Sciatic nerve (tissue), 2 donors: ENCODE results near the gene PRSS21. TPM values are rescaled to one million over a fixed set of nuclear protein-coding genes. Genes with fewer than 3 reads are reported as not detected.
A peak's percentile ranks its signal among the peaks of the same experiment; 100 is the strongest.

Experiments
- ATAC-seq: fragments of 200-7000 bp; cut with Tn5 transposase; one replicate; pipeline ENCODE4 v1.9.1; 2020; ENCODE audit warnings: mild to moderate bottlenecking, moderate library complexity
- DNase-seq: peaks from one replicate; pipeline ENCODE4 v3.0.0-alpha.2; 2020; ENCODE audit warnings: low spot score
- intact Hi-C: fragments of 100-400 bp; cut with DNase I; formaldehyde crosslinking; loops from one replicate; pipeline ENCODE4 v1.14.2; 2022
- total RNA-seq: library from RNA; stranded (reverse); fragmentation: NEBNext Ultra II Directional; extraction: Animal tissue kit (Norgen Biotek cat#: 25700); gene quantifications from one replicate; pipeline ENCODE4 v1.2.1, GENCODE V29; 2021
- donor health status: DM: no; HTN: no; CAD: no.
- donor health status: DM: no; HTN: no; CAD: no.

The PRSS21 gene
- total RNA-seq, 1 donor from 2014 or later: 0.40 TPM

GRCh38 chr16:2835638-2836493 is 18.8 kb downstream of the PRSS21 start:
- DNase-seq (no peak), ATAC-seq (no peak)
- intact Hi-C loops: no loop called here

GRCh38 chr16:2836646-2837508 is 19.8 kb downstream of the PRSS21 start:
- intact Hi-C loops: no loop called here

GRCh38 chr16:2838928-2839327 is 21.9 kb downstream of the PRSS21 start:
- ATAC-seq: peak; percentile 54
- intact Hi-C loops: no loop called here
- no peak for DNase-seq

More at GRCh38 chr16:2836646-2837508, 19.8 kb downstream of the PRSS21 start:
- no peak for ATAC-seq
- DNase-seq: no peak

GRCh38 chr16:2839650-2840450 is 22.8 kb downstream of the PRSS21 start:
- intact Hi-C loops: no loop called here
- no peak for ATAC-seq
- no peak for DNase-seq

GRCh38 chr16:2840914-2841313 is 23.9 kb downstream of the PRSS21 start:
- ATAC-seq (no peak), DNase-seq (peak; percentile 50)
- intact Hi-C loops: no loop called here

- intact Hi-C loops: no loop called here
- ATAC-seq: peak; percentile 9
- peak; percentile 53 for DNase-seq
Measured at GRCh38 chr16:2841606-2842339, 24.7 kb downstream of the PRSS21 start.

GRCh38 chr16:2842340-2843000 is 25.4 kb downstream of the PRSS21 start:
- ATAC-seq (peak; percentile 77), DNase-seq (peak; percentile 66)
- intact Hi-C loops: no loop called here

GRCh38 chr16:2843526-2843925 is 26.5 kb downstream of the PRSS21 start:
- ATAC-seq: no peak
- no peak for DNase-seq
- intact Hi-C loops: no loop called here

GRCh38 chr16:2845116-2845515 is 28.1 kb downstream of the PRSS21 start:
- DNase-seq (no peak), ATAC-seq (no peak)
- intact Hi-C loops: no loop called here

GRCh38 chr16:2846511-2847310 is 29.7 kb downstream of the PRSS21 start:
- intact Hi-C loops: no loop called here
- ATAC-seq (no peak), DNase-seq (no peak)

- intact Hi-C loops: no loop called here
- DNase-seq (no peak), ATAC-seq (no peak)
Measured at GRCh38 chr16:2848933-2849725, 32.1 kb downstream of the PRSS21 start.

- no peak for DNase-seq
- ATAC-seq: no peak
- intact Hi-C loops: no loop called here
Measured at GRCh38 chr16:2852003-2852730, 35.1 kb downstream of the PRSS21 start.

- ATAC-seq: no peak
- no peak for DNase-seq
- intact Hi-C loops: no loop called here
Measured at GRCh38 chr16:2852731-2853507, 35.9 kb downstream of the PRSS21 start.

GRCh38 chr16:2853531-2854073 is 36.6 kb downstream of the PRSS21 start:
- intact Hi-C loops: no loop called here
- no peak for DNase-seq
- no peak for ATAC-seq
